DOHH2 (cell line): ENCODE measurements around the gene LGALS8.

Source experiments
- CTCF ChIP-seq: fragments of 200-600 bp; sonication (generic); IDR thresholded peaks from one replicate; pipeline ENCODE4 v1.5.1; 2014; ENCODE audit warnings: antibody characterized with exemption, mild to moderate bottlenecking, low read depth, low read length; ENCODE audit not compliant: poor library complexity, severe bottlenecking
- EZH2phosphoT487 ChIP-seq: fragments of 200-600 bp; sonication (generic); IDR thresholded peaks from 2 replicates; pipeline ENCODE4 v1.6.1; 2017; ENCODE audit warnings: borderline replicate concordance, mild to moderate bottlenecking, antibody characterized with exemption, low read length, moderate library complexity, mixed read lengths

- TF ChIP-seq CTCF (no peak), EZH2phosphoT487 (no peak)
Observed at GRCh38 chr1:236558846-236559245, 35.1 kb downstream of the LGALS8 start.
